Measurements from ENCODE around the gene CPVL.

Gene CPVL

DNA sequence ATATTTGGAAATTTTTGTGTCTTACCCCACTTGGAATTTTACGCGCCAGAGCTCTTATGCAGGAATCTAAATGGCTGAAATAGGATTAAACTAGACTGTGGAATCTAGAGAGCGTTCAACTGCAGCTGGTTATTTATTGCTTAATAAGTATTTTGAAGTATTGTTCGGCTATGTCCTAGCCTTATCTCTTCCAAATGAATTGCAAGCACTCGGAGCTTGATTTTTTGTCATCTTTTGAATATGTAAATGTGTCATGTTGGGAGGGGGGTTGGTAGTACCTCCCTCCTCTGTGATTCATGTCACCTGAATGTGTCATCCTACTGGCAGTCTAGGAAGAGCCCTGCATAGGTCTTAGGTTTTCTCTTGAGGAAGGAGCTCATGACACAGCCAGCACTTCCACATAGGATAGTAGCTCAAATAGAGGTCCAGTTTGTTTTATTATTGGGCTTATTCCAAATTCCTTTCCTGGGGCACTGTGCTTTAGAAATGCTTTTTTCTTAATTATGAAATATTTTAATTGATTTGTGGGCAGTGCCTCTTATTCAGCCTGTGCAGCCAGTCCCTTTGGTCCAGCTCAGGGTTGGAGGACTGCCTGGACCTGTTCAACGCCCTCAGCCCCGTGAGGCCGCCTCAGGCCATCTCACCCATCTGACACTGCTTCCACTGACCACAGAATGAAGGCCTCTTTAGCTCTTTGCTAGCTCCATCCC lies 165.7 kb downstream of the CPVL start:
- DNase-seq: peak in 22 of 56 donors; percentile 8 to 55 (median 26)

DNA sequence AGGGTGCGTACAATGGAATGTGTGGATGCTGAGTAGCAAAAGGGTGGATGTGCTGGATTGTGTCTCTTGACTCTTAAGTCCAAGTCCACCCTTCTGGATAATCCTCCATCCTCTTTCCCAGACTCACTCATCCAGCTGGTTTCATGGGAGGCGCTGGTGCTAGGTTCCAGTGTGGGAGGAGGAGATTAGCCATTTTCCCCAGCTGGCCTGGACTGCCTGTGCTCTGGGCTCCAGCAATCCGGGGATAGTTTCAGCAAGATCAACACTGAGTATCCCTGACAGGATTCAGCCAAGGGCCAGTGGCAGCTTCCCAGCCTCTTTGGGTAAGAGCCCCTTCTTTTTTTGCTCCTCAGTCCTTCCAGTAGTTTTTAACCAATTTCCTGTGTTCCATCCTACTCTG lies 166.6 kb downstream of the CPVL start:
- DNase-seq: peak in 1 of 56 donors; percentile 4

DNA sequence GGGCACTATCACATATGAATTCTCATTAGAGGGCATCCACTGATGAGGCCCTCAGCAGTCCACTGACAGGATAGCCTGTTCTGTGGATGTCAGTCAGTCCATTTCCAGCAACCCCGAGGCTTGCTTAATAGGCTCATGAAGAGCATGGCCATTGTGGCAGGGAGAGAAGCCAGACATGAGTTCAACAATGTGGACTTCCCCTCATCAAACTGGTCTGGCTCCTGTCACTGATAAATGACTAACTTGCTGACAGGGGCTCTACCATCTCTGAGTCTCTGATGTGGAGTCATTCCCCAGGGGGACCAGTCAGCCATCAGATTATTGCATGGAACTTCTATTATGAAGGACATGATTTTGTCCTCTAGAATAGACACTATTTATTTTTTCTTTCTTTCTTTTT lies 168.5 kb downstream of the CPVL start:
- DNase-seq: no peak

DNA sequence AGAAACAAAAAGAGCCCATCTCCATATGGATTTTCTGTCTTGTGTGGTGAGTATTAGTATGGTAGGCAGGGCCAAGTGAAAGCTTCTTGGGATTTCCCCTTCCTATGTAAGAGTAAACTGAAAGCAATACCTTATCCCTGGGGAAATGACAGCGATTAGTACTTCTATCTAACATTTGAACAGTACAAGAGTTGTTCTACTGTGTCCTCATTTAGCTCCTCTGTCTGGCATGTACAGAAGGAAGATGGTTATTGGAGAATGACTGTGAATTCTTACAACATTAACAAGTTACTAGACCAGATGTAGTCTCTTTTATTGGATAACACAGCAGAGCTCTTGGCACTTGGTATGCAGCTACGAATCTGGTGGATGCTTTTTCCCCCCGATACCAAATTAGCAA lies 170.3 kb downstream of the CPVL start:
- DNase-seq: no peak

DNA sequence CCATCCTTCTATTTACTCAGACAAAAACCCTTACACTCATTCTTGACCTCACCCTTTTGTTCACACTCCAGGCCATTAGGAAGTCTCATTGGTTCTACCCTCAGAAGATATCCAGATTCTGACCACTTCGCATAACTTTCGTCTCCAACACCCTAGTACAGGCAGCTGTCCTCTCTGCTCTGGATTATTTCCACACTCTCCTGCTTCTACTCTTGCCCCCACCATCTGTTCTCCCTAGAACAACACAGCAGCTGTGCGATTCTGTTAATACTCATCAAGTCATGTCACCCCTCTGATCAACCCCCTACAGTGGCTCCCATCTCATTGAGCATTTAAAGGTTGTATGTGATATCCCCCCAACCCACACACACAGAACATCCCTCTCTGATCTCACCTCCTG lies 172.7 kb downstream of the CPVL start:
- no peak for DNase-seq

DNA sequence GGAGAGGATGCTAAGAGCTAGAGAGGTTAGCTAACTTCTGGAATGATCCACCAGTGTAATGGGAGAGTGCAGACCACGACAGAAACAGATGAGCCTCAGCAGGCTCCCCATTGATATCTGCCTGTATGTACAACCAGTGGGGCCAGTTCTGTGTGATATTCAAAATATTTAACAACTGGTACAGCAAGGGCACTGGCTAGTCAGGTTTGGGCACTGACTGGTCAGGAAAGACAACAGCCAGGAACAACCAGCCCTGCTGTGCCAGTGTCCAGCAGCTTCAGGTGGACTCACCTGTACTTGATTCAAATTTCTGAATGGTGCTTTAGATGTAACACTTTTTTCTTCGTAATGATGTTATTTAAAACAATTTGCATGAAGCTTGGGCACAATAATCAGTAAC lies 182.3 kb downstream of the CPVL start:
- DNase-seq: no peak

DNA sequence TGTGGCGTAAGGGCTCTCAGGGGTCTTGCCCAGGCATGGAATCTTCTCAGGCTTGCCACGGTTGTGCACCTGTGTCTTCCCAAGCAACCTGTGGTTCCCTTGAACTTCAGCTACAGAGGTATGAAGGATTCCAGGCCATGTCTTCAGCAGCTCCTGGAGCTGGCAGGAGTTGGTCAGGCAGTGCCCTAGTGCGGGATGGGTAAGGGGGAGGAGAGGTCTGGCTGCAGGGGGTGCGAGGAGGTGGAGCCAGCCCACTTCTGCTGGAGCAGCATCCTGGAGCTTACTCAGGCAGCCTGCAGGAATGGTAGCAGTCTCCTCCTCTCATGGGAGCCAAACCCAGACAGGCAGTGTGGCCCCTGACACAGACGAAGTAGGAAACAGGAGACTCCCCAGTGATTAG lies 184.4 kb downstream of the CPVL start:
- peak in 1 of 56 donors; percentile 4 for DNase-seq

DNA sequence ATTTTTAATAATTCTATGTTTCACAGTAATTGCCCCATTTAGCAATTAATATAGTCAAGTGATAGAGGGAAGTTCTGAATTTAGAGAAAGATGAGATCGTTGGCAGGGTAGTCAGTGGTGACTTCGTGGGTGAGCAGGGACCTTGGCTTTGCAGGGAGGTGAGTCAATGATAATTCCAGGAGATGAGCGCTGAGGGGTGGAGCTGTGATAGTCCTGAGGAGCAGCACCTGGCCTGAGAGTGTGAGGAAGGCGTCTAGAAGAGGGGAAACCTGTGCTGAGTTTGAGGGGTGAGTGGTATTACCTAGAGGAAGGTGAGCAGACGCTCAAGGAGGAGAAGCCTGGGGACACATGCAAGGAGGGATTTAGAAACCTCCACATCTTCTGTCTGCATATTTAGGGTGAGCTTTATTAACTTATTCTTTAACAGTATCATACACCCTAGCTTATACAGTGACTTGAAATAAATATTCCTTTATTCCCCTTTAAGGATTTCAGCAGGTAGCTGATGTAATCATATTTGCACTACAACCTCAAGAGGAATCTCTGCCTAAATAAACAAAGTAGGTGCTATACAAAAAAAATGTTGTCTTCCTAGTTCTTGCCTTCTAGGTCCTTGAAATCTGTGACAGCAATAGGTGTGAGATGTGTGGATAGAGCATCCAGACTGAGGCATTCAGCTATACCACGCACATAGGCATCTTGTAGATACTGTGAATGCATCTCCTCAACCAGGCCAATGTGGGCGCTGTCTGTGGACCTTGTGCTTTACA lies 186.1 kb downstream of the CPVL start:
- no peak for DNase-seq

DNA sequence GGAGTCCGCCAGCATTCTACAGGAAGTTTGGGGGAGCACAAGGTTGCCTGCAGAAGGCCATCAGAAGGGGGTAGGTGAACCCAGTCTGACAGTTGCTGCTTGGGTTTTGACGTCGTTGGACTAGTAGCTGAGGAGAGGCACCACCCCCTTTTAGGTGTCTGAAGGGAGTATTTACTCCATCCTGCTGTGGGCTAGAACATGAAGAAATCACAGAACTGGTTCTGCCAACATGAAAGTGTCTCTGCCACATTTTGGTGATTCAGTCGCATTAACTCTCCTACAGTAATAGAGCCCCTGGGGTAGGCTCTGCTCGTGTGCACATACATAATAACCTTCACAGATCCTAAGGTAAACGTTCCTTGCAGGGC lies 187.4 kb downstream of the CPVL start:
- DNase-seq: no peak

DNA sequence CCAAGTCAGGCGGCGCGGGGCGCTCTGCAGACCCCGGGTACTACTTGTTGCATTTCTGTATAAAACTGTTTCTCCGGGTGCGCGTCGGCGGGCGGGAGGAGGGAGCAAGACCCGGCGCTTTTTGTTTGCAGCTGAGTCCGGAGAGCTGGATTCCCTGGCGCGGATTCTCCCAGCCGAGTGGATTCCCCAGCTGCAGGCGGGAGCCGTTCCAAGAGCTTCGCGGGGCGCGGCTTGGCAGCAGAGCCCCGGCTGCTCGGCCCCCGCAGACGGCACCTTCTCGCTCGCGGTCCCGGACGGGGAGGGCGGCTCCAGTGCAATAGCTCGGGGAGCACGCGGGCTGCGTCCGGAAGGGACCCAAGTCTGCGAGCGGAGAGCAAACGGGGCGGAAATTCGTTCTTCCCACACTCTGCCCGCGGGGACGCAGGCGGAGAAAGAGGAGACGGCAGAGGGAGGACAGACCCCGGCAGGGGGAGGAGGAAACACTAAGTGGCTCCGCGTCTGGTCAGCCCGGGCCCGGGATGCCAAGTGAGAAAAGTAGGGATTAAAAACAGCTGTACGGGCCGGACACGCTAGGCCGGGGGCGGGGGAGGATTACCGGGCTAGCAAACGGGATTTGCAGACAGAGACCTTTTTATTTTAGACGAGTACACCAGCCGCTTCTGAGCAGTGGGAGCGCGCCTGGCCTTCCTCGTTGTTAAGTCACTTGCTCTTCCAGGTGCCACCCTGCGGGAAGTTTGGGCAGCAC lies 187.9 kb downstream of the CPVL start, which contains the start of gene TRIL:
TRIL (minus strand) TSS at position 96 of the 745 bp plus-strand sequence. CDS start 284 bp downstream, outside the sequence.
- DNase-seq: peak in 54 of 56 donors; percentile 12 to 86 (median 64)

DNA sequence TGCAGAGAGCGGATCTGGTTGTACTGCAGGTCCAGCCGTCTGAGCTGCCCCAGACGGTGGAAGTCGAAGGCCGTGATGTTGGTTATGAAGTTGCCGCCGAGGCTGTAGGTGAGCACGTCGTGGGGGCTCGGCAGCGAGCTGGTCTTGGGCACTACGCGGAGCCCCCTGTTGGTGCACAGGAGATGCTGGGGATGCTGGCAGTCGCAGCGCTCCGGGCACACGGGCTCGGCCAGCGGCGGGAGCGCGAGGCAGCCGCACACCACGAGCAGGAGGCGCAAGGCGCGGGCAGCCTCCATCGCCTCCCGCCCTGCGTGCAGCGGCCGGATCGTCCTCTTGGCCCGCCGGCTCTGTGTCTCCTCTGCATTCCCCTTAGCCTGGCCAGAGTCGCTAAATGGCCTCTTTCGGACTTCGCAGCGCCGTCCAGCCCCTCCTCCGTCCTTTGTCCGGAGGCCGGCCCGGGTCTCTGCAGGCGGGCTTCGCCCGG lies 188.5 kb downstream of the CPVL start:
- DNase-seq: peak in 10 of 56 donors; percentile 25 to 63 (median 48)

DNA sequence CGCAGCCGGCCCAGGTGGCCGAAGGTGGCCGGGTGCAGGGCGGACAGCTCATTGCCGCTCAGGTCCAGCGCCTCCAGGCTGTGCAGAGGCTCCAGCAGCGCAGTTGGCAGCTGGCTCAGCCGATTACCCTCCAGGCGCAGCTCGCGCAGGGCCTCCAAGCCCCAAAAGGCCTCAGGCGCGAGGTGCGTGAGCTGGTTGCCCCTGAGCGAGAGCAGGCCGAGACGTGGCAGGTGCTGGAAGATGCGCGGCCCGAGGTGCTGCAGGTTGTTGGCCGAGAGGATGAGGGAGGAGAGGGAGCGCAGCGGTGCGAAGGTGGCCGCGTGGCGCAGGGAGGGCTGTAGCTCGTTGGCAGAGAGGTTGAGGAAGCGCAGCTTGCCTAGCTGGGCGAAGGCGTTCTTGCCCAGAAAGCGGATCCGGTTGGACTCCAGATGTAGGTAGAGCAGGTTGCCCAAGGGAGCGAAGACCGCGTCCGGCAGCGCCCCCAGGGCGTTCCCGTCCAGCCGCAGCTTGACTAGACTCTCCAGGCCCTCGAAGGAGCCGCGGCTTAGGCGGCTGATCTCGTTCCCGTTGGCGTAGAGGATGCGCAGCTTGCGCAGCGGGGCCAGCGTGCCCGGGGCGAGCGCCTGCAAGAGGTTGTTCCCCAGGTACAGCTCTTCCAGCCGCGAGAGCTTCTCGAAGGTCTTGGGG lies 189.1 kb downstream of the CPVL start:
- peak in 20 of 56 donors; percentile 17 to 63 (median 46) for DNase-seq

DNA sequence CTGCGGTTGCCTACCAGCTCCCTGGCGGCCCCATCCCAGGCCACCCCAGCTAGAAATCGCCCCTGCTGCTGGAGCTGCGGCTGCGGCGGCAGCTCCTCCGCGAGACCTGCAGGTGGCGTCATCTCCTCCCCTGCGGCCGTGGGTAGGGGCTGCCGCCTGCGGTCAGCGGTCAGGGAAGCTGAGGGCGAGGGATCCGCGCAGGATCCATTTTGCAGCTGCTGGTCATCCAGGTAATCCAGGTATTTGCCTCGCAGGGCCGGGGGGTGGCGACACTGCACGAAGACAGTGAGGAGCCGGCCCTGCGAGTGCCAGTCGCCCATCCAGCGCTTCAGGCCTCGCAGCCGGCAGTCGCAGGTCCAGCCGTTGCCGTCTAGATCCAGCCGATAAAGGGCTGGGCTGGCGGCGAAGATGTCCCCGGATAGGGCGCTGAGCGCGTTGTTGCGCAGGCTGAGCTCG lies 189.7 kb downstream of the CPVL start:
- peak in 32 of 56 donors; percentile 10 to 66 (median 48) for DNase-seq

DNA sequence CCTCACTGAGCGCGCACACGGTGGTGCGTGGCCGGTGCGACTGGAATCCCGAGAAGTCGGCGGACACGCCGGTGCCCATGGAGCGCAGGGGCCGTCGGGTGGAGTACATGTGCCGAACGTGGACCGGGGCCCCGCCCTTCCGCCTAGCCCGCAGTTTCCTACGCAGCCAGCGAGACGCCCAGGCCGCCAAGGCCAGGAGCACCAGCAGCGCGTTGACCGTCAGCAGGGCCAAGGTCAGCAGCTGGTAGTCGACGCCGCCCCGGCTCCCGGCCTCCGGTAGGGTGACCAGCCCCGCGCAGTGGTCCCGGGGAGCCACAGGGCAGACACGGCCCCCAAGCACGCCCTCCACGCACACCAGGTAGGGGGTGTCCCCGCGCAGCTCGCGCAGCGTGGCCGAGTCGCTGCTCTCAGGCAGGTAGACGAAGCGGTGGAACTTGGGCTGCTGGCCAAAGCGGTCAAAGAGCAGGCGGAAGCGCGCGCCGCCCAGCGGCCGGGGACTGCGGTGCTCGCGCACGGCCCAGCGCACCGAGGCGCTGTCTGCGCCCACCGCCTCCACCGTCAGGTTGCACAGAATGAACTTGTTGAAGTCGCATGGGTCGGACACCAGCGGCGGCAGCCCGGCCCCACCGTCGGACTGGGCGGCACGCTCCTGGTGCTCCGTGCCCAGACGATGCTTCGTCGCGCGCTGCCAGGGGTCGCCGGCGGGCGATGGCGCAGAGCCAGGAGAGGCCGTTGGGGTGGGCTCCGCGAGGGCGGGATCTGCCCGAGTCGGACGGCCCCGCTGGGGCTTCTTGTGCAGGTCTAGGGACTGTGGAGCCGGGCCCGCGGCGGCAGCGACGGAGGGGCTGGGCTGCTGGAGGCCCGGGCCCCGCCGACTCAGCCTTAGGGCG lies 190.4 kb downstream of the CPVL start:
- DNase-seq: peak in 37 of 56 donors; percentile 10 to 74 (median 47)

DNA sequence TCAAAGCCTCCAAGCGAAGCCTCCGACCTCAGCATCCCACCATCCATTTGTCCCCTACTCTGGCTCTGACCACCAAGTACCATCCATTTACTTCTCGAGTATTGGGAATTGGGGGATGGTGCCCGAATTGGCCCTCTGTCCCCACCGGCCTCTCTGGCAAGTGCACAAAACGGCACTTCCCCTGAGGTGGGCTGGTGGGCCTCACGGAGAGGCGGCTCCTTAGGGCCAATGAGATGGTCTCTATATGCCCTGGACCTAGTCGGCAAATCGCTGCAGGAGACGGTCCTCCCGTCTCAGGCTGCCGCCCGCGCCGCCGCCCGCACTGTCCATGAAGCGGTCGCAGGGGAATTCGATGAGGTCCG lies 191.0 kb downstream of the CPVL start:
- DNase-seq: no peak

DNA sequence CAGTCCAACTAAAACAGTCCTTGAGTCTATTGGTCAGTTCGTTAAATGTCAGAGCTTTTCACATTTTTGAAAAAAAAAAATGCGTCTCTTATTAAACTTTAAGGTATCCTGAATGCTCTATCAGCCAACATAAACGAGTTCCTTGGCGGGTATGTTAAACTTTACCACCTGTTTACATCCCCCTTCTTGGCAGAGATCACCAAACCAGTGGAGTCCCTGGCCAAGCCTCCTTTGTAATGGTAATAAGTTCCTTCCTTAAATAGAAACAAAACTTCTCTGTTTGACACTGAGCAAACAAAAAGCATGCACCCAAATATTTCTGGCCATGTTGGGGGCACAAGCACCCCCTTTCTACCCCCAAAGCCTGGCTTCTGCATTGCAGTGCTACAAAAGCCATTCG lies 191.4 kb downstream of the CPVL start:
- DNase-seq: no peak

DNA sequence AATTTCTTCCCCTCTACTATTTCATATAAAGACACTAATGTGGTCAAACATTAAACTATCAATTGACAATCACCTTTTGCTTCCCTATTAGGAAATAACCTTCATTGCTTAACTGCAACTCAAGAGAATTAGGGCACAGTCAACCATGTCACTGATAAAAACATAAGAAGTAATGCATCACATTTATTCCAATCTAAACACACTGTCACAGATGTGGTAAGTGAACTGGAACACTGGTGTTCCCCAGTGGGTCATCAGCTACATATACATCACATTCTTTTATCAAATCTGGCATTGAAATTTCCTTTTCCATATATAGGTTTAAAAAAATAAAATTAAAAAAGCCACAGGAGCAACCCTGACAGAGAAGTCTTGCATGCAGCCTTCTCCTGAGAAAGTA lies 191.9 kb downstream of the CPVL start:
- no peak for DNase-seq

DNA sequence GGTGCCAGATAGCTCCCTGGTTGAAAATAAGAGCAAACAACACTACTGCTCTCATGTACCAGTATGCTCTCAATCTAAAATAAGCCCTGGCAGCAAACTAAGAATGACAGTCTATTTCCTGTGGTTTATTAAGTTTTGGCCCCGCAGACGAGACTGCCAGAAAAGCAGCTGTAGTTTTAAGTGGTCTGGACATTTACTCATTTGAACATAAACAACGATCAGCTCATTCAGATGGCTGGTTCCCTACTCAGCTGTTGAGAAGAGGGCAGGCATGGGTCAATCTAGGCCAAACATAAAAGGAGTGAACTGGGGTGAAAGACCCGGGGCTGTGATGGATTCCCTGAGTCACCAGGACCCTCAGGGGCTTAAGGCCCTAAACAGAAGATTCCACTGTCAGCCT lies 192.7 kb downstream of the CPVL start:
- DNase-seq: no peak
